K562 (cell line): ENCODE results near the gene CEP128. TPM values are rescaled to one million over a fixed set of nuclear protein-coding genes. Genes with fewer than 3 reads are reported as not detected.
A peak's percentile ranks its signal among the peaks of the same experiment; 100 is the strongest.

Experiments
- ATAC-seq: fragments of 200-7000 bp; cut with Tn5 transposase; 3 replicates; pipeline ENCODE4 v1.9.1; 2020; ENCODE audit warnings: moderate library complexity
- BruUV-seq: library from RNA; stranded (reverse); fragments of 400-500 nt; replicated peaks from 2 replicates; lab custom pipeline; 2021; lab: Mats Ljungman, UMichigan
- CTCF ChIA-PET: fragments of 300-600 bp; formaldehyde crosslinking; extraction: SDS; loops from one replicate; lab custom pipeline; 2021; ENCODE audit warnings: low intra/inter-chr PET ratio; lab: Yijun Ruan, JAX
- POLR2A ChIA-PET: fragments of 300-600, 350-650 bp; sonication (Branson Sonifier 250); formaldehyde crosslinking; extraction: SDS; loops from one replicate; lab custom pipeline; 2021; ENCODE audit warnings: antibody characterized with exemption, inconsistent platforms; lab: Yijun Ruan, JAX
- DNase-seq, 4 experiments: peaks; one replicate each; pipeline versions ENCODE4 v3.0.0 to v3.0.0-alpha.2; 2011 to 2018; ENCODE audit warnings: low spot score in 3 of 4, mixed read lengths in 3 of 4; ENCODE audit errors: extremely low read depth in 1 of 4
- FAIRE-seq: peaks from 2 replicates; lab custom pipeline; 2011; peaks lifted over from hg19 to GRCh38; lab: Jason Lieb, UNC
- H2AFZ ChIP-seq: 2 replicates; pipeline ENCODE4 v1.6.0; 2011; ENCODE audit warnings: low read depth, low read length, control low read depth, inconsistent platforms
- H3K27ac ChIP-seq: fragments of 200-600 bp; 3 replicates; pipeline ENCODE4 v1.8.0; 2011; ENCODE audit warnings: low read depth, mild to moderate bottlenecking, control low read depth, inconsistent platforms, low read length, moderate library complexity, mixed read lengths; ENCODE audit errors: extremely low read depth
- H3K27me3 ChIP-seq, 2 experiments: fragments of 300-600 bp in 1 of 2; 2 replicates in 1 of 2; 3 replicates in 1 of 2; pipeline versions ENCODE4 v1.6.0 to v1.8.0; 2011; ENCODE audit warnings: inconsistent platforms in 2 of 2, low read length in 2 of 2, mild to moderate bottlenecking in 1 of 2, mixed read lengths in 1 of 2, moderate library complexity in 1 of 2; ENCODE audit not compliant: control insufficient read depth in 2 of 2, insufficient read depth in 2 of 2
- H3K36me3 ChIP-seq: fragments of 300-600 bp; 3 replicates; pipeline ENCODE4 v1.8.0; 2011; ENCODE audit warnings: mild to moderate bottlenecking, low read length, inconsistent platforms; ENCODE audit not compliant: control insufficient read depth, insufficient read depth
- H3K4me1 ChIP-seq, 2 experiments: fragments of 200-600 bp in 1 of 2; replicated peaks in 1 of 2; 2 replicates in 1 of 2; 3 replicates in 1 of 2; pipeline versions ENCODE4 v1.5.1 to v1.8.0; 2011; ENCODE audit warnings: inconsistent platforms in 2 of 2, low read length in 2 of 2, mild to moderate bottlenecking in 1 of 2, mixed read lengths in 1 of 2, moderate library complexity in 1 of 2; ENCODE audit not compliant: control insufficient read depth in 2 of 2, insufficient read depth in 2 of 2
- H3K4me2 ChIP-seq: 2 replicates; pipeline ENCODE4 v1.6.1; 2011; ENCODE audit warnings: low read length, control low read depth, inconsistent platforms, mixed read lengths; ENCODE audit not compliant: insufficient read depth
- H3K4me3 ChIP-seq: fragments of 200-600 bp; sonication (generic), shearing (Covaris generic); 2 replicates; pipeline ENCODE4 v1.5.1; 2016; ENCODE audit warnings: control low read depth, inconsistent platforms
- H3K79me2 ChIP-seq: fragments of 200-600 bp; 3 replicates; pipeline ENCODE4 v1.8.0; 2011; ENCODE audit warnings: low read length, inconsistent platforms; ENCODE audit not compliant: control insufficient read depth, insufficient read depth
- H3K9ac ChIP-seq, 2 experiments: 2 replicates each; pipeline versions ENCODE4 v1.6.0 to v1.6.1; 2011; ENCODE audit warnings: low read depth in 2 of 2, low read length in 2 of 2, control low read depth in 1 of 2, inconsistent platforms in 1 of 2, mild to moderate bottlenecking in 1 of 2, mixed read lengths in 1 of 2; ENCODE audit not compliant: insufficient read depth in 1 of 2
- H3K9me1 ChIP-seq: one replicate; pipeline ENCODE4 v1.6.0; 2011; ENCODE audit warnings: inconsistent platforms, mild to moderate bottlenecking, low read length, moderate library complexity; ENCODE audit not compliant: control insufficient read depth, insufficient read depth
- H3K9me3 ChIP-seq: replicated peaks from 2 replicates; pipeline ENCODE4 v1.5.1; 2011; ENCODE audit warnings: low read depth, low read length, inconsistent platforms; ENCODE audit not compliant: control insufficient read depth, insufficient read depth
- H4K20me1 ChIP-seq: replicated peaks from 2 replicates; pipeline ENCODE4 v1.6.1; 2011; ENCODE audit warnings: low read length, inconsistent platforms, mixed read lengths; ENCODE audit not compliant: control insufficient read depth, insufficient read depth
- BACH1 ChIP-seq: fragments of 200-800 bp; sonication (Bioruptor generic); IDR thresholded peaks from 2 replicates; pipeline ENCODE4 v1.6.1; 2016; ENCODE audit warnings: missing genetic modification characterization, missing compliant biosample characterization
- BRD4 ChIP-seq: fragments of 200-600 bp; sonication (generic); IDR thresholded peaks from 2 replicates; pipeline ENCODE4 v1.6.1; 2017; ENCODE audit warnings: inconsistent platforms
- C11orf30 ChIP-seq: fragments of 450-650 bp; IDR thresholded peaks from 2 replicates; pipeline ENCODE4 v1.6.1; 2016; ENCODE audit warnings: low read depth, mild to moderate bottlenecking
- CTCF ChIP-seq, 3 experiments: IDR thresholded peaks in 2 of 3; conservative IDR thresholded peaks in 1 of 3; 2 replicates each; pipeline ENCODE4 v1.5.1; 2011 to 2012; ENCODE audit warnings: low read length in 3 of 3, mild to moderate bottlenecking in 3 of 3, control low read depth in 2 of 3, improper control_type of control experiment in 1 of 3, inconsistent platforms in 1 of 3, low read depth in 1 of 3, mixed read lengths in 1 of 3, moderate library complexity in 1 of 3; ENCODE audit not compliant: insufficient read depth in 2 of 3
- EGR1 ChIP-seq: fragments of 450-650 bp; conservative IDR thresholded peaks from 2 replicates; pipeline ENCODE4 v1.6.1; 2017; ENCODE audit warnings: mild to moderate bottlenecking
- FOXA1 ChIP-seq: fragments of 450-650 bp; IDR thresholded peaks from 2 replicates; pipeline ENCODE4 v1.6.1; 2016; ENCODE audit warnings: mild to moderate bottlenecking, borderline replicate concordance
- JUNB ChIP-seq: fragments of 450-650 bp; formaldehyde crosslinking; conservative IDR thresholded peaks from 2 replicates; pipeline ENCODE4 v1.4.0; 2020; ENCODE audit warnings: mild to moderate bottlenecking
- MCM5 ChIP-seq: fragments of 450-650 bp; IDR thresholded peaks from 2 replicates; pipeline ENCODE4 v1.6.1; 2016; ENCODE audit warnings: low read depth
- NCOA1 ChIP-seq: fragments of 450-650 bp; IDR thresholded peaks from 2 replicates; pipeline ENCODE4 v1.6.1; 2016; ENCODE audit warnings: low read depth
- NCOA4 ChIP-seq: fragments of 450-650 bp; IDR thresholded peaks from 2 replicates; pipeline ENCODE4 v1.6.1; 2018; ENCODE audit warnings: mild to moderate bottlenecking; ENCODE audit not compliant: partially characterized antibody
- PHTF2 ChIP-seq: fragments of 250-450 bp; sonication (Bioruptor Pico); IDR thresholded peaks from 2 replicates; pipeline ENCODE4 v1.5.0; 2021; ENCODE audit warnings: mild to moderate bottlenecking
- RAD21 ChIP-seq, 2 experiments: fragments of 250-450 bp in 1 of 2; fragments of 450-650 bp in 1 of 2; sonication (Bioruptor Pico) in 1 of 2; formaldehyde crosslinking in 1 of 2; IDR thresholded peaks in 1 of 2; conservative IDR thresholded peaks in 1 of 2; 2 replicates each; pipeline versions ENCODE4 v1.4.0 to v1.8.0; 2020 to 2022; ENCODE audit warnings: mild to moderate bottlenecking in 2 of 2, moderate library complexity in 1 of 2
- ZNF316 ChIP-seq: fragments of 450-650 bp; IDR thresholded peaks from 2 replicates; pipeline ENCODE4 v1.6.1; 2016
- WGBS: fragments of 100-300 bp; shearing (Covaris generic); methylation state at CpG from one replicate; pipeline ENCODE4 v1.1.6; 2016; ENCODE audit warnings: low coverage, mixed read lengths; ENCODE audit not compliant: insufficient coverage; ENCODE audit errors: missing lambda C conversion rate; 5-methylcytosine and 5-hydroxymethylcytosine counted together
- in situ Hi-C: fragments of 300-500 bp; cut with MboI; formaldehyde crosslinking; loops from 4 replicates; pipeline ENCODE4 v1.15.0; 2018; ENCODE audit warnings: inconsistent platforms, mixed read lengths
- intact Hi-C: fragments of 100-400 bp; cut with micrococcal nuclease; formaldehyde crosslinking; loops from 2 replicates; pipeline ENCODE4 v1.14.2; 2022
- polyA plus RNA-seq, 8 experiments: library from polyadenylated mRNA; depleted of rRNA in 4 of 8; stranded (reverse) in 5 of 8; unstranded in 3 of 8; fragments of >200 nt; fragmentation: Nextera tagmentation in 2 of 8; fragmentation: Illumina TruSeq in 1 of 8; extraction: Ambion mirVana in 2 of 8; extraction: Trizol in 1 of 8; gene quantifications; 2 replicates each; pipeline versions ENCODE4 v1.2.1 to v1.2.3, GENCODE V29; 2011 to 2014; ENCODE audit warnings: inconsistent platforms in 1 of 8, missing spikeins in 1 of 8
- total RNA-seq, 7 experiments: library from RNA; depleted of rRNA in 6 of 7; stranded (reverse); fragments of >200 nt in 6 of 7; fragmentation: Illumina TruSeq in 2 of 7; extraction: Trizol in 2 of 7; gene quantifications; 2 replicates each; pipeline versions ENCODE4 v1.2.1 to v1.2.3, GENCODE V29; 2011 to 2021; ENCODE audit warnings: low replicate concordance in 1 of 7
- TF ChIP-seq, protein P1 (sequence below): conservative IDR thresholded peaks from 2 replicates; pipeline ENCODE4 v1.6.1; 2011; ENCODE audit warnings: low read depth, mild to moderate bottlenecking, low read length; ENCODE audit not compliant: control insufficient read depth
- TF ChIP-seq, protein P2 (sequence below), 2 experiments: fragments of 150-350 bp in 1 of 2; IDR thresholded peaks; 2 replicates each; pipeline ENCODE4 v1.6.1; 2012 to 2016; ENCODE audit warnings: low read depth in 2 of 2, low read length in 2 of 2, mild to moderate bottlenecking in 1 of 2, moderate library complexity in 1 of 2

The CEP128 gene
- total and polyA plus RNA-seq, 9 of the 15 experiments (the other 6 are each of a cell fraction or from before 2014, with no cell fraction given), result 2.3 to 9.2 (median 4.6) TPM

- DNase-seq (no peak), ATAC-seq (no peak), FAIRE-seq (no peak)
- CTCF ChIA-PET, result no interaction called here
- no peak overlapping the region for H3K9ac ChIP-seq
- no peaks in the 10 kb centered on the region for H4K20me1 ChIP-seq
- no peaks in the 10 kb centered on the region for H3K4me1 ChIP-seq
- H3K36me3 ChIP-seq, result no peaks in the 10 kb centered on the region
- in situ Hi-C loops (no loop called here), intact Hi-C loops (no loop called here)
- H3K27ac ChIP-seq, result no peak overlapping the region
- no peaks in the 10 kb centered on the region for H3K79me2 ChIP-seq
- no peak overlapping the region for H2AFZ ChIP-seq
- no peak overlapping the region for H3K4me3 ChIP-seq
- H3K27me3 ChIP-seq, result no peaks in the 10 kb centered on the region
- H3K9me1 ChIP-seq, result no peaks in the 10 kb centered on the region
- POLR2A ChIA-PET, result no interaction called here
- WGBS, result 42% methylated on average over 6 of the region's 6 CpGs
- no TSS peak for BruUV-seq
- no peaks in the 10 kb centered on the region for H3K9me3 ChIP-seq
- H3K4me2 ChIP-seq, result no peak overlapping the region
- TF ChIP-seq NCOA1, result no peak
- peak; percentile 7; the same call in 1 of the 2 replicates for TF ChIP-seq ZNF316
- TF ChIP-seq NCOA4, result no peak
- TF ChIP-seq PHTF2 (CRISPR knock-in tag), result no peak
- TF ChIP-seq BACH1, result no peak
- TF ChIP-seq, protein P1, sequence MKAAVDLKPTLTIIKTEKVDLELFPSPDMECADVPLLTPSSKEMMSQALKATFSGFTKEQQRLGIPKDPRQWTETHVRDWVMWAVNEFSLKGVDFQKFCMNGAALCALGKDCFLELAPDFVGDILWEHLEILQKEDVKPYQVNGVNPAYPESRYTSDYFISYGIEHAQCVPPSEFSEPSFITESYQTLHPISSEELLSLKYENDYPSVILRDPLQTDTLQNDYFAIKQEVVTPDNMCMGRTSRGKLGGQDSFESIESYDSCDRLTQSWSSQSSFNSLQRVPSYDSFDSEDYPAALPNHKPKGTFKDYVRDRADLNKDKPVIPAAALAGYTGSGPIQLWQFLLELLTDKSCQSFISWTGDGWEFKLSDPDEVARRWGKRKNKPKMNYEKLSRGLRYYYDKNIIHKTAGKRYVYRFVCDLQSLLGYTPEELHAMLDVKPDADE, result no peak
- no peak for TF ChIP-seq RAD21 (CRISPR knock-in tag; conservative IDR thresholded peaks at IDR 0.05 in 1 of 2, IDR thresholded peaks at IDR 0.05 in 1 of 2)
- TF ChIP-seq CTCF (IDR thresholded peaks at IDR 0.05 in 2 of 3, conservative IDR thresholded peaks at IDR 0.05 in 1 of 3; ENCODE audit: insufficient read depth in 2 of 3, low read depth in 1 of 3, low read length in 3 of 3), result no peak
- no peak for TF ChIP-seq MCM5
- TF ChIP-seq, protein P2, sequence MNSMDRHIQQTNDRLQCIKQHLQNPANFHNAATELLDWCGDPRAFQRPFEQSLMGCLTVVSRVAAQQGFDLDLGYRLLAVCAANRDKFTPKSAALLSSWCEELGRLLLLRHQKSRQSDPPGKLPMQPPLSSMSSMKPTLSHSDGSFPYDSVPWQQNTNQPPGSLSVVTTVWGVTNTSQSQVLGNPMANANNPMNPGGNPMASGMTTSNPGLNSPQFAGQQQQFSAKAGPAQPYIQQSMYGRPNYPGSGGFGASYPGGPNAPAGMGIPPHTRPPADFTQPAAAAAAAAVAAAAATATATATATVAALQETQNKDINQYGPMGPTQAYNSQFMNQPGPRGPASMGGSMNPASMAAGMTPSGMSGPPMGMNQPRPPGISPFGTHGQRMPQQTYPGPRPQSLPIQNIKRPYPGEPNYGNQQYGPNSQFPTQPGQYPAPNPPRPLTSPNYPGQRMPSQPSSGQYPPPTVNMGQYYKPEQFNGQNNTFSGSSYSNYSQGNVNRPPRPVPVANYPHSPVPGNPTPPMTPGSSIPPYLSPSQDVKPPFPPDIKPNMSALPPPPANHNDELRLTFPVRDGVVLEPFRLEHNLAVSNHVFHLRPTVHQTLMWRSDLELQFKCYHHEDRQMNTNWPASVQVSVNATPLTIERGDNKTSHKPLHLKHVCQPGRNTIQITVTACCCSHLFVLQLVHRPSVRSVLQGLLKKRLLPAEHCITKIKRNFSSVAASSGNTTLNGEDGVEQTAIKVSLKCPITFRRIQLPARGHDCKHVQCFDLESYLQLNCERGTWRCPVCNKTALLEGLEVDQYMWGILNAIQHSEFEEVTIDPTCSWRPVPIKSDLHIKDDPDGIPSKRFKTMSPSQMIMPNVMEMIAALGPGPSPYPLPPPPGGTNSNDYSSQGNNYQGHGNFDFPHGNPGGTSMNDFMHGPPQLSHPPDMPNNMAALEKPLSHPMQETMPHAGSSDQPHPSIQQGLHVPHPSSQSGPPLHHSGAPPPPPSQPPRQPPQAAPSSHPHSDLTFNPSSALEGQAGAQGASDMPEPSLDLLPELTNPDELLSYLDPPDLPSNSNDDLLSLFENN (IDR thresholded peaks at IDR 0.05; ENCODE audit: low read depth in 2 of 2, low read length in 2 of 2), result no peak
- no peak for TF ChIP-seq BRD4
- no peak for TF ChIP-seq FOXA1
- no peak for TF ChIP-seq JUNB (CRISPR knock-in tag)
- TF ChIP-seq C11orf30, result peak; percentile 22; the same call in 1 of the 2 replicates
- TF ChIP-seq EGR1, result no peak
Measured at GRCh38 chr14:80764921-80765507, 176.5 kb downstream of the CEP128 start.
